Activated CD8-positive, alpha-beta memory T cell treated with anti-CD3 and anti-CD28 coated beads, Interleukin-2, amount 50 U/mL, for 4 hours (primary cell): Measurements from ENCODE around the gene ANKRD22.
A peak's percentile ranks its signal among the peaks of the same experiment; 100 is the strongest.

Source experiments
- DNase-seq: peaks from one replicate; pipeline ENCODE4 v3.0.0-alpha.2; 2020

Gene ANKRD22

GRCh38 chr10:88835096-88835909 lies 16.3 kb downstream of the ANKRD22 start:
- peak; percentile 88 for DNase-seq

GRCh38 chr10:88833723-88834122 lies 17.9 kb downstream of the ANKRD22 start:
- DNase-seq: no peak

- no peak for DNase-seq
These were observed 18.5 kb downstream of the ANKRD22 start for GRCh38 chr10:88833156-88833555.

- no peak for DNase-seq
These were observed 19.3 kb downstream of the ANKRD22 start for GRCh38 chr10:88832376-88832775.

GRCh38 chr10:88831709-88832108 lies 19.9 kb downstream of the ANKRD22 start:
- peak; percentile 29 for DNase-seq

GRCh38 chr10:88830643-88831268 lies 20.9 kb downstream of the ANKRD22 start:
- no peak for DNase-seq

- no peak for DNase-seq
These were observed 23.3 kb downstream of the ANKRD22 start for GRCh38 chr10:88828310-88828709.

- no peak for DNase-seq
These were observed 24.0 kb downstream of the ANKRD22 start for GRCh38 chr10:88827671-88828070.

- no peak for DNase-seq
These were observed 25.3 kb downstream of the ANKRD22 start for GRCh38 chr10:88826388-88826787.

- DNase-seq: no peak
These were observed 30.8 kb downstream of the ANKRD22 start for GRCh38 chr10:88820748-88821401.

GRCh38 chr10:88819290-88819689 lies 32.4 kb downstream of the ANKRD22 start:
- no peak for DNase-seq

GRCh38 chr10:88813200-88813599 lies 38.4 kb downstream of the ANKRD22 start:
- DNase-seq: no peak

- peak; percentile 18 for DNase-seq
These were observed 41.3 kb downstream of the ANKRD22 start for GRCh38 chr10:88810196-88810961.

GRCh38 chr10:88809621-88810020 lies 42.0 kb downstream of the ANKRD22 start:
- no peak for DNase-seq

GRCh38 chr10:88805924-88806323 lies 45.7 kb downstream of the ANKRD22 start:
- no peak for DNase-seq

- DNase-seq: no peak
These were observed 46.3 kb downstream of the ANKRD22 start for GRCh38 chr10:88805361-88805760.

- DNase-seq: no peak
These were observed 47.4 kb downstream of the ANKRD22 start for GRCh38 chr10:88804083-88804812.

- no peak for DNase-seq
These were observed 48.0 kb downstream of the ANKRD22 start for GRCh38 chr10:88803641-88804040.

- no peak for DNase-seq
These were observed 48.9 kb downstream of the ANKRD22 start, which contains the start of gene LIPM for GRCh38 chr10:88802523-88803285. LIPM (plus strand) TSS chr10:88802730; CDS start chr10:88802897, 167 bp downstream.

- no peak for DNase-seq
These were observed 51.2 kb downstream of the ANKRD22 start for GRCh38 chr10:88800152-88801125.
